Small intestine (tissue), 7 donors: ENCODE measurements around the gene FGF7. TPM values are rescaled to one million over a fixed set of nuclear protein-coding genes. Genes with fewer than 3 reads are reported as not detected.

ENCODE experiments used
- DNase-seq, 2 donors: peaks; one replicate each; pipeline versions ENCODE4 v3.0.0 to v3.0.0-alpha.2; 2013
- FAIRE-seq: peaks from 2 replicates; lab custom pipeline; 2012; peaks lifted over from hg19 to GRCh38; lab: Jason Lieb, UNC
- H3K27ac ChIP-seq, 3 donors: one replicate each; pipeline ENCODE4 v1.5.1; 2013; ENCODE audit warnings: low read length in 2 of 3, mild to moderate bottlenecking in 2 of 3, control low read depth in 1 of 3, inconsistent platforms in 1 of 3, low read depth in 1 of 3, moderate library complexity in 1 of 3
- H3K27me3 ChIP-seq, 3 donors: one replicate each; pipeline ENCODE4 v1.6.1; 2013; ENCODE audit warnings: low read length in 3 of 3, inconsistent platforms in 1 of 3; ENCODE audit not compliant: control insufficient read depth in 3 of 3, insufficient read depth in 3 of 3
- H3K36me3 ChIP-seq, 3 donors: one replicate each; pipeline ENCODE4 v1.6.1; 2013; ENCODE audit warnings: low read length in 3 of 3, inconsistent platforms in 1 of 3, low read depth in 1 of 3, mild to moderate bottlenecking in 1 of 3, moderate library complexity in 1 of 3; ENCODE audit not compliant: control insufficient read depth in 3 of 3, insufficient read depth in 2 of 3
- H3K4me1 ChIP-seq, 3 donors: one replicate each; pipeline ENCODE4 v1.6.1; 2013; ENCODE audit warnings: low read length in 2 of 3, inconsistent platforms in 1 of 3, low read depth in 1 of 3, mild to moderate bottlenecking in 1 of 3, moderate library complexity in 1 of 3; ENCODE audit not compliant: control insufficient read depth in 3 of 3, insufficient read depth in 2 of 3
- H3K4me3 ChIP-seq, 3 donors: one replicate each; pipeline ENCODE4 v1.5.1; 2013; ENCODE audit warnings: low read length in 3 of 3, control low read depth in 1 of 3, inconsistent platforms in 1 of 3, low read depth in 1 of 3, mild to moderate bottlenecking in 1 of 3, moderate library complexity in 1 of 3
- H3K9me3 ChIP-seq, 2 donors: one replicate each; pipeline ENCODE4 v1.6.1; 2013; ENCODE audit warnings: low read depth in 1 of 2, low read length in 1 of 2; ENCODE audit not compliant: control insufficient read depth in 2 of 2, insufficient read depth in 1 of 2
- WGBS, 3 donors: extraction: QIAGEN DNeasy Blood & Tissue Kit; methylation state at CpG; one replicate each; pipeline ENCODE4 v1.1.7; 2013; 5-methylcytosine and 5-hydroxymethylcytosine counted together
- polyA plus RNA-seq, 4 donors: library from polyadenylated mRNA; stranded (reverse) in 3 of 4; unstranded in 1 of 4; fragments of 200-250 nt in 3 of 4; fragments of 120-200 nt in 1 of 4; gene quantifications; one replicate each; pipeline versions ENCODE4 v1.2.1 to v1.2.3, GENCODE V29; 2013
- donor health status: healthy with polysubstance abuse.
- donor health status: control.
- donor health status: control.
- donor health status: Bipolar disorder and iron deficiency.
- donor health status: healthy.

FGF7 gene
- polyA plus RNA-seq, 4 donors: under 0.01 to 4.9 (median 2.4) TPM

DNA sequence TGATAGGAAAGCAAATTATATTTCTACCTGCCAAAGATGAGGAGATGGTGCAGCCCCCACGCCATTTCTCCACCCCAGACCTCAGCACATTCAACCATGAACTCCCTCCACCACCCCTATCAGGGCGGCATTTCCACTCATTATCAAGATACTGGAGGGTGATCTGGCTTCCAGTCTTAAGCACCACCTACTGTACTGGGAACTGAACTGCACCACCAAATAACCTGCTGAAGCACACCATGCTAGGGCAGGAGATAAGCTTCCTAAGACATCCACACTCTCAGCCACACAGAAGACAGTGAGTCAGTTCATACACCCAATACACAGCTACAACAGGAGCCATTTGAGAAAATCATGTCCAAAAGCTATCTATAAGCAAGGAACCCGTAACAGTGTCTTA is 98.8 kb downstream of the FGF7 start:
- WGBS, 3 donors: 59 to 79% (median 62%) methylated on average over 3 of the region's 3 CpGs
- no peaks in the 10 kb centered on the region for H3K27me3 ChIP-seq
- H3K4me1 ChIP-seq: no peaks in the 10 kb centered on the region
- H3K9me3 ChIP-seq: peaks cover 2 to 18% of the 10 kb centered on the region in 2 donors
- FAIRE-seq (no peak), DNase-seq (no peak)
- no peak overlapping the region for H3K4me3 ChIP-seq
- H3K27ac ChIP-seq: no peak overlapping the region
- H3K36me3 ChIP-seq: no peaks in the 10 kb centered on the region

- WGBS, 3 donors: 72 to 73% (median 72%) methylated on average over 4 of the region's 4 CpGs
- FAIRE-seq (no peak), DNase-seq (no peak)
- H3K4me3 ChIP-seq: no peak overlapping the region
- H3K27me3 ChIP-seq: no peaks in the 10 kb centered on the region
- H3K4me1 ChIP-seq: no peaks in the 10 kb centered on the region
- no peaks in the 10 kb centered on the region for H3K36me3 ChIP-seq
- peaks cover 2 to 3% of the 10 kb centered on the region in 2 donors for H3K9me3 ChIP-seq
- no peak overlapping the region for H3K27ac ChIP-seq
Observed at GRCh38 chr15:49528289-49528688, 105.2 kb downstream of the FGF7 start.

- Histone ChIP-seq H3K4me3 (no peak overlapping the region), H3K27me3 (no peaks in the 10 kb centered on the region), H3K27ac (no peak overlapping the region), H3K9me3 (no peaks in the 10 kb centered on the region), H3K36me3 (no peaks in the 10 kb centered on the region), H3K4me1 (no peaks in the 10 kb centered on the region)
- 58 to 77% (median 63%) methylated on average over 1 of the region's 1 CpG for WGBS, 3 donors
- FAIRE-seq (no peak), DNase-seq (no peak)
Observed at GRCh38 chr15:49530092-49530491, 107.0 kb downstream of the FGF7 start.

Other genes starting within 250 kb of the FGF7 start
- gene FAM227B, start 197.6 kb downstream of the FGF7 start, polyA plus RNA-seq: 1 to 10 TPM; 1.6 to 8.7 (median 3.2) TPM
- gene DTWD1, start 197.8 kb downstream of the FGF7 start, polyA plus RNA-seq: 10 to 100 TPM in 2 of 4 donors, 1 to 10 TPM in 2; 5.8 to 18.8 (median 11.0) TPM